ENCODE results near the gene SIL1. TPM values are rescaled to one million over a fixed set of nuclear protein-coding genes. Genes with fewer than 3 reads are reported as not detected.

SIL1 gene
- polyA plus RNA-seq, 3 donors: 25.4 to 35.1 (median 27.9) TPM

DNA sequence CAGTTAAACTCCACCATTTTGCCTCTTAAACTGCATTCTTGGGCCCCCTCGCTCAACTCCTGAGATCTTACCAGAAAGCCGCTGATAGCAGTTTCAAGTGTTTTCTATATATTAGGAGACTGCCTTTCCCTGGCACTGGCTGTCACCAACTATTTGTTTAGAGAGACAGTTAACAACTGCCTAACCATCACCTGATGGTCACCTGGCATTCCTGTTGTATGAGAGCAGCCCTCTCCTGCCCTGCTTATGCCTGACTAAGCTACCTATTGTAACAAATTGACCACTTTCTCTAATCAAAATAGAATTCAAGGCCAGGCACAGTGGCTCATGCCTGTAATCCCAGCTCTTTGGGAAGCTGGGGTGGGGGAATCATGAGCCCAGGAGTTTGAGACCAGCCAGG lies 28.0 kb upstream of the SIL1 start:
- no CpG with 5 or more reads among the region's 2 CpGs for WGBS (ENCODE audit: insufficient coverage)
- DNase-seq: no peak
- Histone ChIP-seq H3K27me3 (ENCODE audit: control insufficient read depth in 2 of 2, insufficient read depth in 2 of 2, low read length in 2 of 2) (no peaks in the 10 kb centered on the region), H3K9me3 (replicated peaks in 1 of 2; ENCODE audit: control insufficient read depth in 1 of 2, insufficient read depth in 1 of 2, low read length in 2 of 2) (no peaks in the 10 kb centered on the region), H3K36me3 (replicated peaks in 1 of 2; ENCODE audit: control insufficient read depth in 1 of 2, insufficient read depth in 2 of 2, low read length in 2 of 2) (no peaks in the 10 kb centered on the region), H3K4me3 (replicated peaks in 1 of 3; ENCODE audit: low read depth in 2 of 3, low read length in 3 of 3) (no peak overlapping the region), H3K79me2 (ENCODE audit: insufficient read depth, low read length) (no peaks in the 10 kb centered on the region), H3K4me2 (replicated peaks; ENCODE audit: extremely low read depth, low read length, poor library complexity, severe bottlenecking) (no peak overlapping the region), H3K4me1 (ENCODE audit: control insufficient read depth in 1 of 2, insufficient read depth in 2 of 2, low read length in 2 of 2) (no peaks in the 10 kb centered on the region), H3K9ac (ENCODE audit: insufficient read depth, low read length, poor library complexity, severe bottlenecking) (no peak overlapping the region), H4K20me1 (ENCODE audit: insufficient read depth, low read length) (no peaks in the 10 kb centered on the region), H2AFZ (ENCODE audit: insufficient read depth, low read depth, low read length, poor library complexity, severe bottlenecking) (no peak overlapping the region), H3K27ac (ENCODE audit: low read depth in 1 of 2, low read length in 2 of 2) (no peak overlapping the region)
- intact Hi-C loops (cut with micrococcal nuclease): no loop called here
- Mint-ChIP-seq H3K9me3 (no peaks in the 10 kb centered on the region), H3K27me3 (ENCODE audit: low read depth in 3 of 3) (peaks cover 0 to 4% (median 2%) of the 10 kb centered on the region in 3 donors), H3K4me1 (peaks cover 5% of the 10 kb centered on the region), H3K4me3 (no peak overlapping the region), H3K36me3 (no peaks in the 10 kb centered on the region), H3K27ac (no peak overlapping the region)
- TF ChIP-seq, protein P1, sequence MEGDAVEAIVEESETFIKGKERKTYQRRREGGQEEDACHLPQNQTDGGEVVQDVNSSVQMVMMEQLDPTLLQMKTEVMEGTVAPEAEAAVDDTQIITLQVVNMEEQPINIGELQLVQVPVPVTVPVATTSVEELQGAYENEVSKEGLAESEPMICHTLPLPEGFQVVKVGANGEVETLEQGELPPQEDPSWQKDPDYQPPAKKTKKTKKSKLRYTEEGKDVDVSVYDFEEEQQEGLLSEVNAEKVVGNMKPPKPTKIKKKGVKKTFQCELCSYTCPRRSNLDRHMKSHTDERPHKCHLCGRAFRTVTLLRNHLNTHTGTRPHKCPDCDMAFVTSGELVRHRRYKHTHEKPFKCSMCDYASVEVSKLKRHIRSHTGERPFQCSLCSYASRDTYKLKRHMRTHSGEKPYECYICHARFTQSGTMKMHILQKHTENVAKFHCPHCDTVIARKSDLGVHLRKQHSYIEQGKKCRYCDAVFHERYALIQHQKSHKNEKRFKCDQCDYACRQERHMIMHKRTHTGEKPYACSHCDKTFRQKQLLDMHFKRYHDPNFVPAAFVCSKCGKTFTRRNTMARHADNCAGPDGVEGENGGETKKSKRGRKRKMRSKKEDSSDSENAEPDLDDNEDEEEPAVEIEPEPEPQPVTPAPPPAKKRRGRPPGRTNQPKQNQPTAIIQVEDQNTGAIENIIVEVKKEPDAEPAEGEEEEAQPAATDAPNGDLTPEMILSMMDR (IDR thresholded peaks at IDR 0.05): no peak

- Histone ChIP-seq H3K4me2 (replicated peaks; ENCODE audit: extremely low read depth, low read length, poor library complexity, severe bottlenecking) (no peak overlapping the region), H3K36me3 (replicated peaks in 1 of 2; ENCODE audit: control insufficient read depth in 1 of 2, insufficient read depth in 2 of 2, low read length in 2 of 2) (no peaks in the 10 kb centered on the region), H4K20me1 (ENCODE audit: insufficient read depth, low read length) (no peaks in the 10 kb centered on the region), H3K27me3 (ENCODE audit: control insufficient read depth in 2 of 2, insufficient read depth in 2 of 2, low read length in 2 of 2) (no peaks in the 10 kb centered on the region), H3K27ac (ENCODE audit: low read depth in 1 of 2, low read length in 2 of 2) (no peak overlapping the region), H3K4me3 (replicated peaks in 1 of 3; ENCODE audit: low read depth in 2 of 3, low read length in 3 of 3) (no peak overlapping the region), H3K9me3 (replicated peaks in 1 of 2; ENCODE audit: control insufficient read depth in 1 of 2, insufficient read depth in 1 of 2, low read length in 2 of 2) (no peaks in the 10 kb centered on the region), H2AFZ (ENCODE audit: insufficient read depth, low read depth, low read length, poor library complexity, severe bottlenecking) (no peak overlapping the region), H3K79me2 (ENCODE audit: insufficient read depth, low read length) (no peaks in the 10 kb centered on the region), H3K9ac (ENCODE audit: insufficient read depth, low read length, poor library complexity, severe bottlenecking) (no peak overlapping the region), H3K4me1 (ENCODE audit: control insufficient read depth in 1 of 2, insufficient read depth in 2 of 2, low read length in 2 of 2) (no peaks in the 10 kb centered on the region)
- 100% methylated on average over 2 of the region's 3 CpGs for WGBS (ENCODE audit: insufficient coverage)
- Mint-ChIP-seq H3K4me1 (peaks cover 1% of the 10 kb centered on the region), H3K27me3 (ENCODE audit: low read depth in 3 of 3) (peaks cover 0 to 2% (median 0%) of the 10 kb centered on the region in 3 donors), H3K36me3 (no peaks in the 10 kb centered on the region), H3K4me3 (no peak overlapping the region), H3K27ac (no peak overlapping the region), H3K9me3 (peaks cover 0 to 2% (median 0%) of the 10 kb centered on the region in 7 donors)
- DNase-seq: no peak
- intact Hi-C loops (cut with micrococcal nuclease): no loop called here
- TF ChIP-seq, protein P1 (IDR thresholded peaks at IDR 0.05): no peak
Measured at GRCh38 chr5:139223481-139223880, 25.3 kb upstream of the SIL1 start.

All from CD14-positive monocyte (primary cell).